Retinal pigment epithelial cell (primary cell): ENCODE results near the gene FBXO21.

Source experiments
- DNase-seq: peaks from one replicate; pipeline ENCODE4 v3.0.0-alpha.2; 2010; ENCODE audit warnings: low read depth
- H3K4me3 ChIP-seq: 2 replicates; pipeline ENCODE4 v1.5.1; 2011; ENCODE audit warnings: mild to moderate bottlenecking, low read length, control low read depth, moderate library complexity
- CTCF ChIP-seq: conservative IDR thresholded peaks from 2 replicates; pipeline ENCODE4 v1.5.1; 2011; ENCODE audit warnings: low read depth, low read length, control low read depth, inconsistent platforms

FBXO21 gene

GRCh38 chr12:117127933-117128823 is 62.1 kb downstream of the FBXO21 start:
- H3K4me3 ChIP-seq: no peak overlapping the region
- no peak for TF ChIP-seq CTCF
- no peak for DNase-seq

GRCh38 chr12:117126335-117126734 is 63.9 kb downstream of the FBXO21 start:
- TF ChIP-seq CTCF: no peak
- DNase-seq: no peak
- H3K4me3 ChIP-seq: no peak overlapping the region

- no peak for DNase-seq
- TF ChIP-seq CTCF: no peak
- H3K4me3 ChIP-seq: no peak overlapping the region
Observed at GRCh38 chr12:117125767-117126166, 64.5 kb downstream of the FBXO21 start.

GRCh38 chr12:117125272-117125613 is 65.0 kb downstream of the FBXO21 start:
- DNase-seq: no peak
- TF ChIP-seq CTCF: no peak
- H3K4me3 ChIP-seq: no peak overlapping the region

GRCh38 chr12:117124421-117125271 is 65.6 kb downstream of the FBXO21 start:
- TF ChIP-seq CTCF: no peak
- no peak overlapping the region for H3K4me3 ChIP-seq
- no peak for DNase-seq

GRCh38 chr12:117121441-117121840 is 68.8 kb downstream of the FBXO21 start:
- TF ChIP-seq CTCF: no peak
- DNase-seq: no peak
- no peak overlapping the region for H3K4me3 ChIP-seq

GRCh38 chr12:117120787-117121186 is 69.5 kb downstream of the FBXO21 start:
- H3K4me3 ChIP-seq: no peak overlapping the region
- no peak for TF ChIP-seq CTCF
- DNase-seq: no peak
